Measurements from ENCODE around the gene HEBP1. TPM values are rescaled to one million over a fixed set of nuclear protein-coding genes. Genes with fewer than 3 reads are reported as not detected.

Gene HEBP1
- total RNA-seq, 1 experiment from 2014 or later: 22.2 TPM

GRCh38 chr12:12954356-12954755 lies 45.7 kb downstream of the HEBP1 start:
- no peaks in the 10 kb centered on the region for H3K79me2 ChIP-seq (ENCODE audit: insufficient read depth, low read length)
- H3T11ph ChIP-seq (ENCODE audit: low read length): no peak overlapping the region
- no peaks in the 10 kb centered on the region for H3K4me1 ChIP-seq (ENCODE audit: insufficient read depth, low read length)
- H3K9me3 Mint-ChIP-seq: no peaks in the 10 kb centered on the region
- no peak overlapping the region for H3K27ac ChIP-seq (ENCODE audit: insufficient read length, low read depth, low read length)
- H3K9ac ChIP-seq (ENCODE audit: extremely low read depth, insufficient read length, low read length): no peak overlapping the region
- no peak overlapping the region for H2BK120ac ChIP-seq (ENCODE audit: low read depth, low read length, poor library complexity, severe bottlenecking)
- no peak overlapping the region for H2AK5ac ChIP-seq (ENCODE audit: insufficient read length, low read length)
- H3K4me3 Mint-ChIP-seq: no peak overlapping the region
- no peak overlapping the region for H3K18ac ChIP-seq (ENCODE audit: insufficient read length, low read depth, low read length)
- no peak overlapping the region for H3K14ac ChIP-seq (ENCODE audit: insufficient read depth, low read length)
- no peak overlapping the region for H2AFZ ChIP-seq (ENCODE audit: low read length)
- H3K4me2 ChIP-seq (ENCODE audit: insufficient read depth, insufficient read length, low read length): no peak overlapping the region
- no peaks in the 10 kb centered on the region for H3K79me1 ChIP-seq (ENCODE audit: insufficient read depth, low read depth, low read length, poor library complexity, severe bottlenecking)
- no peaks in the 10 kb centered on the region for H4K20me1 ChIP-seq (ENCODE audit: control insufficient read depth, insufficient read depth, insufficient read length)
- H3K27me3 Mint-ChIP-seq (ENCODE audit: low read depth): no peaks in the 10 kb centered on the region
- no peak overlapping the region for H3K4ac ChIP-seq (ENCODE audit: low read depth, low read length)
- no peaks in the 10 kb centered on the region for H3K4me1 Mint-ChIP-seq
- H4K8ac ChIP-seq (replicated peaks; ENCODE audit: insufficient read length, low read depth, low read length): no peak overlapping the region
- H3K27ac Mint-ChIP-seq: no peak overlapping the region
- H2BK12ac ChIP-seq (ENCODE audit: insufficient read length, low read depth, low read length): no peak overlapping the region
- no peak overlapping the region for H4K91ac ChIP-seq (ENCODE audit: insufficient read length, low read depth, low read length)
- no peaks in the 10 kb centered on the region for H3K23me2 ChIP-seq (ENCODE audit: insufficient read length, low read depth, low read length, poor library complexity, severe bottlenecking)
- H2BK5ac ChIP-seq (ENCODE audit: insufficient read length, low read length): no peak overlapping the region
- TF ChIP-seq, protein P1, sequence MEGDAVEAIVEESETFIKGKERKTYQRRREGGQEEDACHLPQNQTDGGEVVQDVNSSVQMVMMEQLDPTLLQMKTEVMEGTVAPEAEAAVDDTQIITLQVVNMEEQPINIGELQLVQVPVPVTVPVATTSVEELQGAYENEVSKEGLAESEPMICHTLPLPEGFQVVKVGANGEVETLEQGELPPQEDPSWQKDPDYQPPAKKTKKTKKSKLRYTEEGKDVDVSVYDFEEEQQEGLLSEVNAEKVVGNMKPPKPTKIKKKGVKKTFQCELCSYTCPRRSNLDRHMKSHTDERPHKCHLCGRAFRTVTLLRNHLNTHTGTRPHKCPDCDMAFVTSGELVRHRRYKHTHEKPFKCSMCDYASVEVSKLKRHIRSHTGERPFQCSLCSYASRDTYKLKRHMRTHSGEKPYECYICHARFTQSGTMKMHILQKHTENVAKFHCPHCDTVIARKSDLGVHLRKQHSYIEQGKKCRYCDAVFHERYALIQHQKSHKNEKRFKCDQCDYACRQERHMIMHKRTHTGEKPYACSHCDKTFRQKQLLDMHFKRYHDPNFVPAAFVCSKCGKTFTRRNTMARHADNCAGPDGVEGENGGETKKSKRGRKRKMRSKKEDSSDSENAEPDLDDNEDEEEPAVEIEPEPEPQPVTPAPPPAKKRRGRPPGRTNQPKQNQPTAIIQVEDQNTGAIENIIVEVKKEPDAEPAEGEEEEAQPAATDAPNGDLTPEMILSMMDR (conservative IDR thresholded peaks at IDR 0.05): no peak
- peaks cover 0 to 10% (median 0%) of the 10 kb centered on the region in 3 experiments; a peak in 2 of 7 replicates for H3K36me3 Mint-ChIP-seq (ENCODE audit: insufficient read depth in 1 of 3, low read depth in 3 of 3)
- H3K27me3 ChIP-seq (ENCODE audit: insufficient read depth, low read length): no peaks in the 10 kb centered on the region
- no peak for DNase-seq
- no peak overlapping the region for H3K23ac ChIP-seq (ENCODE audit: insufficient read length, low read depth, low read length)
- no CpG with 5 or more reads among the region's 4 CpGs for WGBS (ENCODE audit: extremely low coverage, insufficient read length, low lambda C conversion rate)
- no peak overlapping the region for H2BK15ac ChIP-seq (ENCODE audit: low read depth, low read length)
- no peaks in the 10 kb centered on the region for H3K9me3 ChIP-seq (ENCODE audit: control insufficient read depth, low read depth, low read length)
- no peak overlapping the region for H4K5ac ChIP-seq (ENCODE audit: insufficient read length, low read depth, low read length)
- no peak overlapping the region for H3K56ac ChIP-seq (ENCODE audit: insufficient read length, low read depth, low read length)
- no peak overlapping the region for H2BK20ac ChIP-seq (ENCODE audit: low read depth, low read length, poor library complexity, severe bottlenecking)

Measured in H9 (cell line).